Naive thymus-derived CD4-positive, alpha-beta T cell (primary cell): Measurements from ENCODE around the gene TRAF7. TPM values are rescaled to one million over a fixed set of nuclear protein-coding genes. Genes with fewer than 3 reads are reported as not detected.
"Not testable (repeated sequence)": the region's sequence is repeated elsewhere in the genome, so short reads cannot be mapped to it uniquely, and the experiment has no call there.

Source experiments
- ATAC-seq: fragments of 150-1000 bp; cut with Tn5 transposase; 2 replicates; pipeline ENCODE4 v1.10.0; 2021; ENCODE audit warnings: mild to moderate bottlenecking, moderate library complexity
- CTCF ChIA-PET: fragments of 350-600 bp; sonication (Branson Sonifier 250); formaldehyde crosslinking; loops from one replicate; lab custom pipeline; 2021; ENCODE audit warnings: antibody characterized with exemption; lab: Charles Lee
- POLR2A ChIA-PET: fragments of 350-600 bp; sonication (Branson Sonifier 250); formaldehyde crosslinking; loops from one replicate; lab custom pipeline; 2021; ENCODE audit warnings: antibody characterized with exemption, inconsistent platforms; lab: Charles Lee
- DNase-seq, 9 donors: peaks; one replicate each; pipeline versions ENCODE4 v3.0.0 to v3.0.0-alpha.2; 2020 to 2022; ENCODE audit warnings: mixed read lengths in 1 of 9
- H3K27ac ChIP-seq: one replicate; pipeline ENCODE4 v1.7.0; 2013; ENCODE audit warnings: mild to moderate bottlenecking, low read depth, low read length, moderate library complexity
- H3K27me3 ChIP-seq, 2 donors: one replicate each; pipeline ENCODE4 v1.7.0; 2013; ENCODE audit warnings: low read length in 2 of 2, mild to moderate bottlenecking in 2 of 2, moderate library complexity in 2 of 2; ENCODE audit not compliant: control insufficient read depth in 2 of 2, insufficient read depth in 2 of 2
- H3K36me3 ChIP-seq, 3 experiments: 1 replicate in 2 of 3; 2 replicates in 1 of 3; pipeline ENCODE4 v1.7.0; 2013; ENCODE audit warnings: low read length in 3 of 3, mild to moderate bottlenecking in 3 of 3, moderate library complexity in 1 of 3; ENCODE audit not compliant: insufficient read depth in 3 of 3, control insufficient read depth in 2 of 3
- H3K4me1 ChIP-seq, 2 donors: one replicate each; pipeline ENCODE4 v1.7.0; 2013; ENCODE audit warnings: low read length in 2 of 2, mild to moderate bottlenecking in 2 of 2, moderate library complexity in 1 of 2; ENCODE audit not compliant: control insufficient read depth in 2 of 2, insufficient read depth in 2 of 2
- H3K4me3 ChIP-seq: 2 replicates; pipeline ENCODE4 v1.7.0; 2013; ENCODE audit warnings: mild to moderate bottlenecking, low read length
- H3K9me3 ChIP-seq, 3 experiments: 1 replicate in 2 of 3; 2 replicates in 1 of 3; pipeline ENCODE4 v1.7.0; 2013; ENCODE audit warnings: low read length in 3 of 3; ENCODE audit not compliant: control insufficient read depth in 2 of 3
- H3K27ac Mint-ChIP-seq, 9 donors: one replicate each; pipeline ENCODE4 v1.8.0; 2020 to 2022; ENCODE audit warnings: mixed read lengths in 9 of 9, mild to moderate bottlenecking in 8 of 9, moderate library complexity in 5 of 9, inconsistent platforms in 2 of 9
- H3K27me3 Mint-ChIP-seq, 5 donors: one replicate each; pipeline ENCODE4 v1.8.0; 2021 to 2022; ENCODE audit warnings: mixed read lengths in 5 of 5, mild to moderate bottlenecking in 1 of 5
- H3K36me3 Mint-ChIP-seq, 5 donors: one replicate each; pipeline ENCODE4 v1.8.0; 2020 to 2022; ENCODE audit warnings: mixed read lengths in 5 of 5, mild to moderate bottlenecking in 3 of 5, inconsistent platforms in 1 of 5
- H3K4me1 Mint-ChIP-seq, 7 donors: one replicate each; pipeline ENCODE4 v1.8.0; 2020 to 2022; ENCODE audit warnings: mixed read lengths in 7 of 7, mild to moderate bottlenecking in 3 of 7, inconsistent platforms in 1 of 7
- H3K4me3 Mint-ChIP-seq, 10 donors: one replicate each; pipeline ENCODE4 v1.8.0; 2020 to 2022; ENCODE audit warnings: mild to moderate bottlenecking in 10 of 10, mixed read lengths in 10 of 10, moderate library complexity in 6 of 10, inconsistent platforms in 2 of 10
- H3K9me3 Mint-ChIP-seq, 11 donors: one replicate each; pipeline ENCODE4 v1.8.0; 2020 to 2022; ENCODE audit warnings: mixed read lengths in 11 of 11, mild to moderate bottlenecking in 4 of 11, inconsistent platforms in 1 of 11, moderate library complexity in 1 of 11
- intact Hi-C, 2 donors: fragments of 100-400 bp; cut with micrococcal nuclease; formaldehyde crosslinking; loops; one replicate each; pipeline ENCODE4 v1.15.1; 2023
- polyA plus RNA-seq, 2 donors: library from polyadenylated mRNA; unstranded; fragments of 300-500 nt; fragmentation: Illumina TruSeq; gene quantifications; one replicate each; pipeline ENCODE4 v1.2.3, GENCODE V29; 2021
- total RNA-seq, 6 experiments: library from RNA in 5 of 6; stranded (reverse) in 5 of 6; gene quantifications; 1 replicate in 5 of 6; 2 replicates in 1 of 6; pipeline ENCODE4 v1.2.3 and lab custom pipeline; 2021 to 2026

TRAF7 gene
- total and polyA plus RNA-seq, 7 experiments from 2014 or later, result 4.8 to 58.3 (median 34.8) TPM

DNA sequence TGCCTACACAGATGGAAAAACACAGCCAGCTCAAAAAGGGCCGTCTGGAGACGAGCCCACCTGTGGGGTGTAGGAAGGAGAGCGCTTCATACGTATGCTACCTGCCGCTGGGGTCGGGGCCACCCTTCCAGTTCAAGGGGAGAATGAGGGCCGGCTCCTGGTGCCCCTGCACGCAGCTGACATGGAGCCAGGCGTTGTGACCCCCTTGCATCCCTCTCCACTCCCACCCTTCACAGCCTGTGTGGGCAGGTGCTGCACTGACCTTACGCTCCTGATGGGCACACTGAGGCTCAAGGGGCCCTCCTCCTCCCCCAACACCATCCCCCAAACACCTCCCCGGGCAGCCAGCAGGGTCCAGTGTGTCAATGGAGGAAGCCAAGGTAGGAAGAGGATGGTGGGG lies 30.0 kb upstream of the TRAF7 start:
- H3K9me3 ChIP-seq, H3K36me3 Mint-ChIP-seq, DNase-seq, H3K27me3 ChIP-seq, H3K27me3 Mint-ChIP-seq, H3K27ac Mint-ChIP-seq, H3K4me3 ChIP-seq, H3K9me3 Mint-ChIP-seq, H3K36me3 ChIP-seq, ATAC-seq, intact Hi-C loops, H3K27ac ChIP-seq, H3K4me1 ChIP-seq, CTCF ChIA-PET, POLR2A ChIA-PET: not testable (repeated sequence)
- peaks cover 5 to 32% (median 20%) of the 10 kb centered on the region in 7 donors for H3K4me1 Mint-ChIP-seq
- H3K4me3 Mint-ChIP-seq, result peak overlapping the region in 1 of 10 donors; percentile 16

DNA sequence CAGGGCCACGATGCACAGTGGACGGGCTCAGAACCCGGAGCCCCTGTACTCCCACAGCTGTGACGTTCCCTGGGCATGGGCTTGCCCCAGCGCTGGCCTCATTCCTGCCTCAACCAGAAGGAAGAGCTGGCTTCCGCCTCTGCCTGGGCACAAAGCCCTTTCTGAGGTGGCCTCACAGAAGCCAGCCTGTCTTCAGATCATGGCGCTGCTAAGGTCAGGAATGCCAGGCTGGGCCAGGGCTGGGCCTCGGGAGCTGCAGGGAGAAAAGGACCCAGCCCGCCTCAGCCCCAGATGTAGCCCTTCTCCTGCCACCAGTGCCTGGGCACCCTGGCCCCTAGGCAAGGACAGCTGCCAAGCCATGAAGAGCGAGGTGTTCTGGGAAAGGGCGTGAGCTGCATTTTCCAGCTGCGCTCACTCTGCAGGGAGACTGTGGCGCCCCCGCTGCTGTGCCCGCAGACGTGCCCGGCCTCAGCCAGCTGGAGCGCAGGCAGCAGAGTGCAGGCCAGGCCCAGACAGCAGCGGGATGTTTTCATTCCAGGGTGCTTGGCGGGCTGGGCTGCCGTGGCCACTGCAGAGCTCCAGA lies 29.3 kb upstream of the TRAF7 start:
- H3K27me3 Mint-ChIP-seq, H3K4me3 Mint-ChIP-seq, DNase-seq, POLR2A ChIA-PET, ATAC-seq, H3K36me3 ChIP-seq, H3K27me3 ChIP-seq, H3K4me3 ChIP-seq, H3K36me3 Mint-ChIP-seq, H3K4me1 ChIP-seq, H3K9me3 Mint-ChIP-seq, H3K27ac Mint-ChIP-seq, intact Hi-C loops, H3K27ac ChIP-seq, H3K9me3 ChIP-seq: not testable (repeated sequence)
- H3K4me1 Mint-ChIP-seq, result peaks cover 5 to 27% (median 18%) of the 10 kb centered on the region in 7 donors
- CTCF ChIA-PET, result interaction anchor here (0.6 kb wide), 1 partner anchor 85 kb away, joined by 4 read pairs; no protein-coding TSS in a partner anchor

- H3K36me3 Mint-ChIP-seq, H3K27me3 ChIP-seq, ATAC-seq, H3K9me3 ChIP-seq, H3K4me3 ChIP-seq, H3K4me1 ChIP-seq, intact Hi-C loops, H3K27ac ChIP-seq, H3K27me3 Mint-ChIP-seq, POLR2A ChIA-PET, H3K36me3 ChIP-seq, H3K9me3 Mint-ChIP-seq: not testable (repeated sequence)
- CTCF ChIA-PET, result interaction anchor here (0.6 kb wide), 1 partner anchor 86 kb away, joined by 4 read pairs; no protein-coding TSS in a partner anchor
- peak in 3 of 9 donors; percentile 19 to 41 (median 31) for DNase-seq
- Mint-ChIP-seq H3K4me1 (peaks cover 5 to 24% (median 14%) of the 10 kb centered on the region in 7 donors), H3K27ac (peak overlapping the region in 5 of 9 donors; percentile 18 to 56 (median 48)), H3K4me3 (peak overlapping the region in 1 of 10 donors; percentile 30)
Measured at GRCh38 chr16:2126928-2127556, 28.5 kb upstream of the TRAF7 start.

- peak overlapping the region in 2 of 9 donors; percentile 38 to 54 for H3K27ac Mint-ChIP-seq
- ATAC-seq, result not testable (repeated sequence)
Measured at GRCh38 chr16:2127630-2128280, 27.8 kb upstream of the TRAF7 start.

GRCh38 chr16:2129251-2129650 lies 26.3 kb upstream of the TRAF7 start:
- H3K4me1 ChIP-seq, H3K27ac Mint-ChIP-seq, H3K27ac ChIP-seq, DNase-seq, ATAC-seq, H3K9me3 ChIP-seq, H3K4me3 ChIP-seq, H3K27me3 ChIP-seq, H3K36me3 Mint-ChIP-seq, POLR2A ChIA-PET, H3K36me3 ChIP-seq, intact Hi-C loops, H3K27me3 Mint-ChIP-seq, H3K9me3 Mint-ChIP-seq, CTCF ChIA-PET: not testable (repeated sequence)
- peaks cover 5 to 24% (median 14%) of the 10 kb centered on the region in 7 donors for H3K4me1 Mint-ChIP-seq
- H3K4me3 Mint-ChIP-seq, result peak overlapping the region in 5 of 10 donors; percentile 48 to 84 (median 80)

More at GRCh38 chr16:2127630-2128280, 27.8 kb upstream of the TRAF7 start:
- H3K36me3 ChIP-seq, H3K27me3 Mint-ChIP-seq, H3K9me3 Mint-ChIP-seq, intact Hi-C loops, CTCF ChIA-PET, H3K9me3 ChIP-seq, POLR2A ChIA-PET, H3K4me1 ChIP-seq, H3K4me3 ChIP-seq, DNase-seq, H3K27ac ChIP-seq, H3K36me3 Mint-ChIP-seq, H3K27me3 ChIP-seq: not testable (repeated sequence)
- peak overlapping the region in 2 of 10 donors; percentile 42 to 60 for H3K4me3 Mint-ChIP-seq
- peaks cover 5 to 24% (median 14%) of the 10 kb centered on the region in 7 donors for H3K4me1 Mint-ChIP-seq

GRCh38 chr16:2129890-2130447 lies 25.6 kb upstream of the TRAF7 start:
- H3K4me3 Mint-ChIP-seq, result peak overlapping the region in 1 of 10 donors; percentile 23
- H3K27me3 Mint-ChIP-seq, H3K27me3 ChIP-seq, H3K36me3 ChIP-seq, intact Hi-C loops, CTCF ChIA-PET, H3K27ac ChIP-seq, H3K9me3 ChIP-seq, H3K36me3 Mint-ChIP-seq, ATAC-seq, H3K4me1 ChIP-seq, DNase-seq, H3K27ac Mint-ChIP-seq, H3K9me3 Mint-ChIP-seq, POLR2A ChIA-PET, H3K4me3 ChIP-seq: not testable (repeated sequence)
- peaks cover 5 to 24% (median 15%) of the 10 kb centered on the region in 7 donors for H3K4me1 Mint-ChIP-seq
